HL-60 (cell line): ENCODE data around the gene CTNNA1.

Experiments
- DNase-seq, 2 experiments: peaks; one replicate each; pipeline ENCODE4 v3.0.0-alpha.2; 2010 to 2020; ENCODE audit warnings: low read depth in 1 of 2, low spot score in 1 of 2
- H3K27ac ChIP-seq: fragments of 250-450 bp; sonication (Bioruptor Pico); replicated peaks from 2 replicates; pipeline ENCODE4 v1.5.1; 2020; ENCODE audit warnings: mild to moderate bottlenecking, moderate library complexity
- H3K27me3 ChIP-seq: fragments of 250-450 bp; sonication (Bioruptor Pico); 2 replicates; pipeline ENCODE4 v1.5.1; 2021; ENCODE audit warnings: mild to moderate bottlenecking, moderate library complexity; ENCODE audit not compliant: insufficient read depth, poor library complexity, severe bottlenecking
- H3K4me3 ChIP-seq: replicated peaks from 2 replicates; pipeline ENCODE4 v1.5.1; 2011; ENCODE audit warnings: mild to moderate bottlenecking, control low read depth, low read length; ENCODE audit not compliant: insufficient read depth
- GABPA ChIP-seq: IDR thresholded peaks from 2 replicates; pipeline ENCODE4 v1.6.1; 2012; ENCODE audit warnings: low read depth
- POLR2AphosphoS5 ChIP-seq: IDR thresholded peaks from 2 replicates; pipeline ENCODE4 v1.6.1; 2012; ENCODE audit warnings: low read depth
- SPI1 ChIP-seq: IDR thresholded peaks from 2 replicates; pipeline ENCODE4 v1.6.1; 2012; ENCODE audit warnings: low read depth, mild to moderate bottlenecking, borderline replicate concordance
- TF ChIP-seq, protein P1 (sequence below): IDR thresholded peaks from 2 replicates; pipeline ENCODE4 v1.6.1; 2012; ENCODE audit warnings: low read depth; ENCODE audit not compliant: insufficient replicate concordance
- TF ChIP-seq, protein P2 (sequence below): IDR thresholded peaks from one replicate; pipeline ENCODE4 v1.5.1; 2011; ENCODE audit warnings: low read length, control low read depth, inconsistent platforms; ENCODE audit not compliant: insufficient read depth

Gene CTNNA1

DNA sequence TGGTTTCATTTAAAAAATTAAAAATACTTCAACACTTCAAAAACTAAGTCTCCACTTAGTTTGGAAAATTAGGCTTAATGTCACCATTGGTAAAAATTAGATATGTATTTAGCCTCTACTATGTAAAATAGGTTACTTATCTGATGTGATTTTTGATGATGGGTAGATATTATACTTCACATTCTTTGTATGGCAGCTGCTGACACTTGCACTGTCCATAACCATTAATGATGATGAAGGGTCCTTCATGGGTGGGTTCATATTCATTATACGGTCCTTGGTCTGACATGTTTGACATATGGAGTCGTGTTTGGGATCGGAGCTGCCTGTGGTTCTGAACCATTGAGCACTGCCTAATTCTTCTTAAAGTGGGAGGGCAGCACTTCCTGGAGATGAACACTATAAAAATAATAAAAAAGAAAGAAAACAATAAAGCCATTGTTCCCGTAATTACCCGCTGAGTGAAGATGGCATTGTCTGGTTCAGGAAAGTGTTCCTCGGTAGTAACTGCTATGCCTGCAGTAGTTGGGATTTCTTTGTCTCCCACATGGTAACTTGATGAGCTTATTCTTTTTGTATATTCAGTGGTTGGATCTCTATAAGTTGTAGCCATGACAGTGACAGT lies 119.7 kb downstream of the CTNNA1 start:
- H3K4me3 ChIP-seq, result no peak overlapping the region
- TF ChIP-seq, protein P1, sequence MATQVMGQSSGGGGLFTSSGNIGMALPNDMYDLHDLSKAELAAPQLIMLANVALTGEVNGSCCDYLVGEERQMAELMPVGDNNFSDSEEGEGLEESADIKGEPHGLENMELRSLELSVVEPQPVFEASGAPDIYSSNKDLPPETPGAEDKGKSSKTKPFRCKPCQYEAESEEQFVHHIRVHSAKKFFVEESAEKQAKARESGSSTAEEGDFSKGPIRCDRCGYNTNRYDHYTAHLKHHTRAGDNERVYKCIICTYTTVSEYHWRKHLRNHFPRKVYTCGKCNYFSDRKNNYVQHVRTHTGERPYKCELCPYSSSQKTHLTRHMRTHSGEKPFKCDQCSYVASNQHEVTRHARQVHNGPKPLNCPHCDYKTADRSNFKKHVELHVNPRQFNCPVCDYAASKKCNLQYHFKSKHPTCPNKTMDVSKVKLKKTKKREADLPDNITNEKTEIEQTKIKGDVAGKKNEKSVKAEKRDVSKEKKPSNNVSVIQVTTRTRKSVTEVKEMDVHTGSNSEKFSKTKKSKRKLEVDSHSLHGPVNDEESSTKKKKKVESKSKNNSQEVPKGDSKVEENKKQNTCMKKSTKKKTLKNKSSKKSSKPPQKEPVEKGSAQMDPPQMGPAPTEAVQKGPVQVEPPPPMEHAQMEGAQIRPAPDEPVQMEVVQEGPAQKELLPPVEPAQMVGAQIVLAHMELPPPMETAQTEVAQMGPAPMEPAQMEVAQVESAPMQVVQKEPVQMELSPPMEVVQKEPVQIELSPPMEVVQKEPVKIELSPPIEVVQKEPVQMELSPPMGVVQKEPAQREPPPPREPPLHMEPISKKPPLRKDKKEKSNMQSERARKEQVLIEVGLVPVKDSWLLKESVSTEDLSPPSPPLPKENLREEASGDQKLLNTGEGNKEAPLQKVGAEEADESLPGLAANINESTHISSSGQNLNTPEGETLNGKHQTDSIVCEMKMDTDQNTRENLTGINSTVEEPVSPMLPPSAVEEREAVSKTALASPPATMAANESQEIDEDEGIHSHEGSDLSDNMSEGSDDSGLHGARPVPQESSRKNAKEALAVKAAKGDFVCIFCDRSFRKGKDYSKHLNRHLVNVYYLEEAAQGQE, result no peak
- TF ChIP-seq, protein P2, sequence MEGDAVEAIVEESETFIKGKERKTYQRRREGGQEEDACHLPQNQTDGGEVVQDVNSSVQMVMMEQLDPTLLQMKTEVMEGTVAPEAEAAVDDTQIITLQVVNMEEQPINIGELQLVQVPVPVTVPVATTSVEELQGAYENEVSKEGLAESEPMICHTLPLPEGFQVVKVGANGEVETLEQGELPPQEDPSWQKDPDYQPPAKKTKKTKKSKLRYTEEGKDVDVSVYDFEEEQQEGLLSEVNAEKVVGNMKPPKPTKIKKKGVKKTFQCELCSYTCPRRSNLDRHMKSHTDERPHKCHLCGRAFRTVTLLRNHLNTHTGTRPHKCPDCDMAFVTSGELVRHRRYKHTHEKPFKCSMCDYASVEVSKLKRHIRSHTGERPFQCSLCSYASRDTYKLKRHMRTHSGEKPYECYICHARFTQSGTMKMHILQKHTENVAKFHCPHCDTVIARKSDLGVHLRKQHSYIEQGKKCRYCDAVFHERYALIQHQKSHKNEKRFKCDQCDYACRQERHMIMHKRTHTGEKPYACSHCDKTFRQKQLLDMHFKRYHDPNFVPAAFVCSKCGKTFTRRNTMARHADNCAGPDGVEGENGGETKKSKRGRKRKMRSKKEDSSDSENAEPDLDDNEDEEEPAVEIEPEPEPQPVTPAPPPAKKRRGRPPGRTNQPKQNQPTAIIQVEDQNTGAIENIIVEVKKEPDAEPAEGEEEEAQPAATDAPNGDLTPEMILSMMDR, result no peak
- TF ChIP-seq SPI1, result no peak
- no peak for TF ChIP-seq POLR2AphosphoS5
- TF ChIP-seq GABPA, result no peak
- H3K27me3 ChIP-seq, result no peaks in the 10 kb centered on the region
- DNase-seq, result no peak
- H3K27ac ChIP-seq, result no peak overlapping the region

DNA sequence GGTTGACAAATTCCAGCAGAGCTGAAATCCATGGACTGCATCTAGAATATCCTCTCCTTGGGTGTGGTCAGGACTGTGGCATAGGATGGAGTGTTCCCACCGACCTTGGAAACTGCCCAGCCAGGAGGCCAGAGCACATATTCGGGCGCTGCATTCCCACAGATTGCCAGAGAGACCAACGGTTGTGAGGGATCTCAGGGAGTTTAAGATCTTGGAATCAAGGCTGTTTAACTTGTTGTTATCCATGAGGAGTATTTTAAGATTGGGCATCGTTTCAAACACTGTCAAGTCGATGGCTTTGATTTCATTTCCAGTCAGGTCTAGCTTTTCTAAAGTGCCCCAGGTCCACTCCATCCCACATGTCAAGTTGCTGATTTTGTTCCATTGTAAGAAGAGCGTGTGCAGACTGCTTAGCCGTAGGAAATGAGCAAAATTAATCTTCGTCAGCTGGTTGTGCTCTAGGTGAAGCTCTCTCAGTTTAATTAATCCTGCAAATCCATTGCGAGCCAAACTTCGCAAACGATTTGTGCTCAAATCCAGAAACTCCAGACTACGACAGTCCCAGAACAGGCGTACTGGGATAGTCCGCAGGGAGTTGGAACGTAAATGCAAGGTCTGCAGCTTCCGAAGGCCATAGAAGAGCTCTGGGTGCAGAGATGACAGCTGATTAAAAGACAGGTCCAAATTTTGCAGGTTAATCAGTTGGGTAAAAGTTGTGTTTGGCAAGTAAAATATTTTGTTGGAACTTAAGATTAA lies 120.4 kb downstream of the CTNNA1 start:
- TF ChIP-seq SPI1, result no peak
- TF ChIP-seq, protein P2, result no peak
- no peak for TF ChIP-seq POLR2AphosphoS5
- TF ChIP-seq GABPA, result no peak
- TF ChIP-seq, protein P1, result no peak
- no peak overlapping the region for H3K4me3 ChIP-seq
- H3K27ac ChIP-seq, result no peak overlapping the region
- no peaks in the 10 kb centered on the region for H3K27me3 ChIP-seq
- no peak for DNase-seq

DNA sequence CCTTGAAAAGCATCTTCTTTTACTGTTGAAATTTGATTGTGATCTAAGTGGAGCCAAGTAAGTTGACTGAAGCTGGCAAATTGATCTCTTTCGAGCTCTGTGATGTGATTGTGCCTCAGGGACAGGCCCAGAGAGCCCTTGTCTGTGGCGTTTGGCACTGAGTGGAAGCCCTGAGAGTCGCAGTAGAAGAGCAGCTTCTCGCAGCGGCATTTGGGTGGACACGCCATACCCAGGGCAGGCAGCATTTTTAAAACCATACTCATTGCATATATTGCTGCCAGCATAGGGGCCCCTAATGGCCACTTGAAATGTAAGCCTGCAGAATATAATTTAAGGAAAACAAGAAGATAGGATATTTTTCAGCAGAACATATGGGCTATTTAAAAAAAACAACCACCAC lies 121.0 kb downstream of the CTNNA1 start:
- Histone ChIP-seq H3K4me3 (no peak overlapping the region), H3K27ac (no peak overlapping the region), H3K27me3 (no peaks in the 10 kb centered on the region)
- DNase-seq, result no peak
- TF ChIP-seq, protein P2, result no peak
- TF ChIP-seq, protein P1, result no peak
- TF ChIP-seq SPI1, result no peak
- TF ChIP-seq POLR2AphosphoS5, result no peak
- TF ChIP-seq GABPA, result no peak
